Gastrocnemius medialis (tissue), 4 donors: Measurements from ENCODE around the gene ADNP. TPM values are rescaled to one million over a fixed set of nuclear protein-coding genes. Genes with fewer than 3 reads are reported as not detected.

Experiments
- ATAC-seq, 2 donors: fragments of 150-250 bp; one replicate each; pipeline ENCODE4 v1.9.1; 2016
- DNase-seq, 2 donors: peaks; one replicate each; pipeline ENCODE4 v3.0.0-alpha.2; 2019
- H3K27ac ChIP-seq, 4 donors: fragments of 200-600 bp; sonication (generic); 1 replicate in 1 of 4; 2 replicates in 3 of 4; pipeline ENCODE4 v1.5.1; 2016 to 2018; ENCODE audit warnings: mild to moderate bottlenecking in 2 of 4, moderate library complexity in 1 of 4
- H3K27me3 ChIP-seq, 3 donors: fragments of 200-600 bp; sonication (generic) in 2 of 3; 1 replicate in 1 of 3; 2 replicates in 2 of 3; pipeline versions ENCODE4 v1.5.1 to v1.6.0; 2016 to 2019; ENCODE audit warnings: mild to moderate bottlenecking in 1 of 3, moderate library complexity in 1 of 3
- H3K36me3 ChIP-seq, 2 donors: fragments of 200-600 bp; sonication (generic) in 1 of 2; one replicate each; pipeline ENCODE4 v1.5.1; 2017 to 2018
- H3K4me1 ChIP-seq, 2 donors: fragments of 200-600 bp; sonication (generic) in 1 of 2; one replicate each; pipeline ENCODE4 v1.5.1; 2016 to 2017; ENCODE audit warnings: mild to moderate bottlenecking in 2 of 2
- H3K4me3 ChIP-seq, 4 donors: fragments of 200-600 bp; sonication (generic) in 3 of 4; 1 replicate in 1 of 4; 2 replicates in 3 of 4; pipeline ENCODE4 v1.5.1; 2016 to 2019; ENCODE audit warnings: mild to moderate bottlenecking in 2 of 4
- H3K9me3 ChIP-seq, 3 donors: fragments of 200-600 bp; sonication (generic) in 2 of 3; 1 replicate in 1 of 3; 2 replicates in 2 of 3; pipeline ENCODE4 v1.5.1; 2016 to 2019
- CTCF ChIP-seq, 5 experiments: fragments of 450-650 bp in 3 of 5; fragments of 200-600 bp in 2 of 5; sonication (generic) in 2 of 5; IDR thresholded peaks in 4 of 5; conservative IDR thresholded peaks in 1 of 5; 1 replicate in 4 of 5; 2 replicates in 1 of 5; pipeline ENCODE4 v1.5.1; 2016 to 2019; ENCODE audit warnings: antibody characterized with exemption in 5 of 5, mild to moderate bottlenecking in 3 of 5, moderate library complexity in 3 of 5
- POLR2A ChIP-seq, 2 donors: fragments of 450-650 bp; IDR thresholded peaks; one replicate each; pipeline ENCODE4 v1.6.1; 2017; ENCODE audit warnings: antibody characterized with exemption in 2 of 2, mild to moderate bottlenecking in 2 of 2, moderate library complexity in 2 of 2
- in situ Hi-C, 4 donors: fragments of 200-750 bp; cut with MboI; loops; one replicate each; pipeline versions ENCODE4 v1.15.0 to v1.8.0; 2017; ENCODE audit warnings: low sequenced_read_pairs in 4 of 4
- intact Hi-C: fragments of 100-400 bp; cut with DNase I; formaldehyde crosslinking; loops from one replicate; pipeline ENCODE4 v1.15.1; 2023; ENCODE audit warnings: low total_unique reads
- total RNA-seq, 4 donors: library from RNA; depleted of rRNA; stranded (reverse); fragments of >200 nt; gene quantifications; one replicate each; pipeline versions ENCODE4 v1.1.0 to v1.2.3, GENCODE V29; 2016

ADNP gene
- total RNA-seq, 4 donors from 2014 or later: 24.0 to 35.4 (median 31.5) TPM

GRCh38 chr20:50854506-50855249, 76.6 kb downstream of the ADNP start:
- H3K36me3 ChIP-seq: no peaks in the 10 kb centered on the region
- no peak overlapping the region for H3K27ac ChIP-seq
- no peak overlapping the region for H3K4me3 ChIP-seq
- no peak for DNase-seq
- intact Hi-C loops (no loop called here), in situ Hi-C loops (no loop called here)
- no peaks in the 10 kb centered on the region for H3K4me1 ChIP-seq
- no peak for ATAC-seq
- H3K9me3 ChIP-seq: no peaks in the 10 kb centered on the region
- H3K27me3 ChIP-seq: no peaks in the 10 kb centered on the region
- TF ChIP-seq POLR2A (IDR thresholded peaks at IDR 0.05) (no peak), CTCF (IDR thresholded peaks at IDR 0.05 in 4 of 5, conservative IDR thresholded peaks at IDR 0.05 in 1 of 5) (no peak)

- no peaks in the 10 kb centered on the region for H3K27me3 ChIP-seq
- no peaks in the 10 kb centered on the region for H3K36me3 ChIP-seq
- H3K27ac ChIP-seq: no peak overlapping the region
- ATAC-seq: no peak
- no peak overlapping the region for H3K4me3 ChIP-seq
- peaks cover 0 to 9% of the 10 kb centered on the region in 2 donors for H3K4me1 ChIP-seq
- in situ Hi-C loops: no loop called here
- H3K9me3 ChIP-seq: no peaks in the 10 kb centered on the region
- no peak for TF ChIP-seq POLR2A (IDR thresholded peaks at IDR 0.05)
- no peak for TF ChIP-seq CTCF (IDR thresholded peaks at IDR 0.05 in 4 of 5, conservative IDR thresholded peaks at IDR 0.05 in 1 of 5)
- no peak for DNase-seq
- intact Hi-C loops: no loop called here
Observed at GRCh38 chr20:50852085-50852484, 79.2 kb downstream of the ADNP start.

GRCh38 chr20:50850721-50851286, 80.4 kb downstream of the ADNP start:
- DNase-seq (no peak), ATAC-seq (no peak)
- Histone ChIP-seq H3K4me1 (peaks cover 0 to 9% of the 10 kb centered on the region in 2 donors), H3K36me3 (no peaks in the 10 kb centered on the region), H3K4me3 (no peak overlapping the region), H3K27ac (no peak overlapping the region), H3K27me3 (no peaks in the 10 kb centered on the region), H3K9me3 (no peaks in the 10 kb centered on the region)
- TF ChIP-seq CTCF (IDR thresholded peaks at IDR 0.05 in 4 of 5, conservative IDR thresholded peaks at IDR 0.05 in 1 of 5) (no peak), POLR2A (IDR thresholded peaks at IDR 0.05) (no peak)
- intact Hi-C loops (no loop called here), in situ Hi-C loops (no loop called here)

- Histone ChIP-seq H3K9me3 (no peaks in the 10 kb centered on the region), H3K4me1 (peaks cover 0 to 9% of the 10 kb centered on the region in 2 donors), H3K4me3 (peak overlapping the region; percentile 18 to 47 (median 32)), H3K27ac (no peak overlapping the region), H3K36me3 (no peaks in the 10 kb centered on the region), H3K27me3 (no peaks in the 10 kb centered on the region)
- ATAC-seq (peak in 1 of 2 donors; percentile 69), DNase-seq (no peak)
- in situ Hi-C loops (no loop called here), intact Hi-C loops (no loop called here)
- TF ChIP-seq CTCF (IDR thresholded peaks at IDR 0.05 in 4 of 5, conservative IDR thresholded peaks at IDR 0.05 in 1 of 5): no peak
- TF ChIP-seq POLR2A (IDR thresholded peaks at IDR 0.05): no peak
Observed at GRCh38 chr20:50848846-50849673, 82.2 kb downstream of the ADNP start.
